Progenitor cell of endocrine pancreas (in vitro differentiated cells): ENCODE measurements around the gene SCP2. TPM values are rescaled to one million over a fixed set of nuclear protein-coding genes. Genes with fewer than 3 reads are reported as not detected.

ENCODE experiments used
- microRNA-seq: library from miRNA; unstranded; fragments of <30 nt; microRNA quantifications from one replicate; pipeline ENCODE4 v1.1.0, GENCODE V29; 2020; ENCODE audit warnings: borderline number of aligned reads; ENCODE audit not compliant: unreplicated experiment
- total RNA-seq: library from RNA; stranded (reverse); gene quantifications from 2 replicates; pipeline ENCODE4 v1.2.1, GENCODE V29; 2021

Gene SCP2
- total RNA-seq, 1 donor from 2014 or later: 60.8 TPM

Small RNA genes within 50 kb of the gene (microRNA-seq; reads per million reads assigned to microRNA genes)
- gene MIR1273F: not detected
- not detected for gene MIR1273G
- gene MIR5095: not detected

Other genes starting within 250 kb of the SCP2 start
- gene COA7, start 228.9 kb upstream of the SCP2 start, total RNA-seq: 15.4 and 16.5 TPM in 2 replicates
- gene ZYG11B, start 200.8 kb upstream of the SCP2 start, total RNA-seq: 30.4 and 31.5 TPM in 2 replicates
- gene ZYG11A, start 84.5 kb upstream of the SCP2 start, total RNA-seq: 0.16 TPM in 1 of 2 replicates, not detected in the other
- 122 and 131 TPM in 2 replicates for gene ECHDC2, start 5.5 kb upstream of the SCP2 start, total RNA-seq
- gene PODN, start 134.9 kb downstream of the SCP2 start, total RNA-seq: 0.26 and 0.38 TPM in 2 replicates
- not detected in 2 replicates for gene SLC1A7, start 215.4 kb downstream of the SCP2 start, total RNA-seq